ENCODE measurements around the gene KIF16B. TPM values are rescaled to one million over a fixed set of nuclear protein-coding genes. Genes with fewer than 3 reads are reported as not detected.
A peak's percentile ranks its signal among the peaks of the same experiment; 100 is the strongest.

KIF16B gene
- total and polyA plus RNA-seq, 2 experiments from 2014 or later: 8.2 to 26.5 TPM

DNA sequence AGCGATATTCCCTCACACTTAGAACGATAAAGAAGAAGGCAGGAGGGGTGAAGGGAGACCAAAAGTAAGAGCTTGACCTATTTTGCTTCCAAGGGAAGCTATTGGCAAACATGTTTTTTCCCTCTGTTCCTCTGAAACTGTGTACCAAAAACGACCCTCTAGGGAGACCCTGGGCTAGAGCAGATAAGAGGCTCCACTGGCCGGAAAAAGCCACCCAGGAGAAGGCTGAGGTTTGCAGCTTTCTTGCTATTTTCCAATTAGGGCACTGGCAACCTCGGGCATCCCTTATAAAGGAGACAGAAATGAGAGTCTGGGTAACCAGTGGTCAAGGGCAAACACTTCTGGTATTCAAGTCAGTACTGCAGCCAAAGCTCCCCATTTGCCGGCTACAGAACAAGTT lies 168.0 kb downstream of the KIF16B start:
- Histone ChIP-seq H3K9me3 (ENCODE audit: low read depth) (no peaks in the 10 kb centered on the region), H3K36me3 (no peaks in the 10 kb centered on the region), H3K27me3 (no peaks in the 10 kb centered on the region), H3K27ac (no peak overlapping the region), H3K4me3 (no peak overlapping the region), H3K4me1 (ENCODE audit: low read depth) (no peaks in the 10 kb centered on the region)
- DNase-seq (ENCODE audit: low read depth in 1 of 2, low spot score in 1 of 2): no peak
- TF ChIP-seq, protein P1, sequence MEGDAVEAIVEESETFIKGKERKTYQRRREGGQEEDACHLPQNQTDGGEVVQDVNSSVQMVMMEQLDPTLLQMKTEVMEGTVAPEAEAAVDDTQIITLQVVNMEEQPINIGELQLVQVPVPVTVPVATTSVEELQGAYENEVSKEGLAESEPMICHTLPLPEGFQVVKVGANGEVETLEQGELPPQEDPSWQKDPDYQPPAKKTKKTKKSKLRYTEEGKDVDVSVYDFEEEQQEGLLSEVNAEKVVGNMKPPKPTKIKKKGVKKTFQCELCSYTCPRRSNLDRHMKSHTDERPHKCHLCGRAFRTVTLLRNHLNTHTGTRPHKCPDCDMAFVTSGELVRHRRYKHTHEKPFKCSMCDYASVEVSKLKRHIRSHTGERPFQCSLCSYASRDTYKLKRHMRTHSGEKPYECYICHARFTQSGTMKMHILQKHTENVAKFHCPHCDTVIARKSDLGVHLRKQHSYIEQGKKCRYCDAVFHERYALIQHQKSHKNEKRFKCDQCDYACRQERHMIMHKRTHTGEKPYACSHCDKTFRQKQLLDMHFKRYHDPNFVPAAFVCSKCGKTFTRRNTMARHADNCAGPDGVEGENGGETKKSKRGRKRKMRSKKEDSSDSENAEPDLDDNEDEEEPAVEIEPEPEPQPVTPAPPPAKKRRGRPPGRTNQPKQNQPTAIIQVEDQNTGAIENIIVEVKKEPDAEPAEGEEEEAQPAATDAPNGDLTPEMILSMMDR (IDR thresholded peaks at IDR 0.05; ENCODE audit: low read depth, low read length): no peak

DNA sequence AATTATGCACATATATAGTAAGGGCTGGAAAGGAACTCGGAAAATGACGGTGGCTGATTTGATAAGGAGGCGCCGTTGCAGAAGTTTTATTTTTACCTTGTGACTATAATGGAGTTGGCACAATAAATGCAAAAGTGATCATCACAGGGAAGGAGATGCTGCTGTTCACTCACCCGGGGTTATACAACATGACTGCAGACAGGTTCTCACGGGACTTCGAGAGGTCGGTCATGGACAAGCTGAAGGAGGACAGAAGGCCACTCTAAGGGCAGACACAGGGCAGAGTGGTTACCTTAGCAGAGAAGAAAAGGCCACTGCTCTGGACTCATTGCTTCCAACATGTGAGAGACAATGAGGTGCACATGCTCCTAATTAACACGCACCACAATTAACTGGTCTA lies 168.6 kb downstream of the KIF16B start:
- Histone ChIP-seq H3K27ac (no peak overlapping the region), H3K9me3 (ENCODE audit: low read depth) (no peaks in the 10 kb centered on the region), H3K27me3 (no peaks in the 10 kb centered on the region), H3K4me1 (ENCODE audit: low read depth) (no peaks in the 10 kb centered on the region), H3K4me3 (no peak overlapping the region), H3K36me3 (no peaks in the 10 kb centered on the region)
- TF ChIP-seq, protein P1 (IDR thresholded peaks at IDR 0.05; ENCODE audit: low read depth, low read length): no peak
- no peak for DNase-seq (ENCODE audit: low read depth in 1 of 2, low spot score in 1 of 2)

DNA sequence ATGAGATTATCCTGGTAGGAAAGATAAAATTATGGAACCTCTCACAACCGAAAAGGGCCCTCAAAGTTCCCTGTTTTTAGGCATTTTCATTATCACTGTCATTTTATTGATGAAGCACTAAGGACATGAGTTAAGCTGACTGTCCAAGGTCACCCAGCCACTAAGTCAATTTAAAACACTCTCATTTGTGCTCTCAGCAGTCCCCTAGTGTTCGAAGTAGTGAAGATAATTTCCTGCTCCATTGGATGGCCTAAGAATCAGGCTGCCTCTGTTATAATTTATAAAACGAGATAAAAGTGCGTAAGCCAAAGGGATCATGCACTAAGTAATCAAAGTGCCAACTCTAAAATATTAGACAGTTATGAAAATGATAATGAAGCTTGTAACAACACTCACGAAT lies 169.1 kb downstream of the KIF16B start:
- DNase-seq (ENCODE audit: low read depth in 1 of 2, low spot score in 1 of 2): no peak
- H3K27ac ChIP-seq: no peak overlapping the region
- no peaks in the 10 kb centered on the region for H3K9me3 ChIP-seq (ENCODE audit: low read depth)
- no peak overlapping the region for H3K4me3 ChIP-seq
- no peaks in the 10 kb centered on the region for H3K27me3 ChIP-seq
- no peaks in the 10 kb centered on the region for H3K4me1 ChIP-seq (ENCODE audit: low read depth)
- TF ChIP-seq, protein P1 (IDR thresholded peaks at IDR 0.05; ENCODE audit: low read depth, low read length): no peak
- no peaks in the 10 kb centered on the region for H3K36me3 ChIP-seq

DNA sequence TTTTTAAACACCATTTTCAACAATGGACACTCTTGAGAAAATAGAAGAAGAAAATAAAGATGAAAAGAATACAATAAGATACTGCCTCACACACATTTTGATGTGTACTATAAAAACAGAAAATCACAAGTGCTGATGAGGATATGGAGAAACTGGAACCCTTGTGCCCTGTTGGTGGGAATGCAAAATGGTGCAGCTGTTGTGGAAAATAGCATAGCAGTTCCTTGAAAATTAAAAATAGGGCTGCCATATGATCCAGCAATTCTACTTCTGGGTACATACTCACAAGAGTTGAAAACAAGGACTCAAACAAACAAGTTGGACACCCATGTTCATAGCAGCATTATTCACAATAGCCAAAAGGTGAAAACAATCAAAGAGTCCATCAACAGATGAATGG lies 173.0 kb downstream of the KIF16B start:
- Histone ChIP-seq H3K4me1 (ENCODE audit: low read depth) (no peaks in the 10 kb centered on the region), H3K4me3 (no peak overlapping the region), H3K9me3 (ENCODE audit: low read depth) (no peaks in the 10 kb centered on the region), H3K27ac (no peak overlapping the region), H3K36me3 (no peaks in the 10 kb centered on the region), H3K27me3 (no peaks in the 10 kb centered on the region)
- TF ChIP-seq, protein P1 (IDR thresholded peaks at IDR 0.05; ENCODE audit: low read depth, low read length): no peak
- DNase-seq (ENCODE audit: low read depth in 1 of 2, low spot score in 1 of 2): no peak

DNA sequence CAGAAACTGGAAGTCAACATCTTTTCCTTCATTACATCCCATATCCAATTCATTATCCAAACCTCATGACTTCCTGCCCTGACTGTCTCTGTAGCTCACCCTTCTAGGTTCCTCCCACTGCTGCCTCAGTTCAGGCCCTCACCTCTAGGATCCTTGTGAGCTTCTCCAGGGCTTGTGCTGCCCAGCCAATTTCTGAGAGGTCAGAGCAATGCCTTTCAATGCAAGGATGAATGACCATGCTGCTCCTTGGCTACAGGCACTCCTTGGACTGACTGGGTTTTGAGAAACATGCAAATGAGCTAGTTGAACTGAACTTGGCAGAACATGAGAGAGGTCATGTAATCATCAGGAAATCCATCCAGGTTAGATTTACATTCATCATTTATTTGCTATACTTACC lies 173.4 kb downstream of the KIF16B start:
- H3K9me3 ChIP-seq (ENCODE audit: low read depth): no peaks in the 10 kb centered on the region
- H3K36me3 ChIP-seq: no peaks in the 10 kb centered on the region
- H3K27ac ChIP-seq: no peak overlapping the region
- no peak for DNase-seq (ENCODE audit: low read depth in 1 of 2, low spot score in 1 of 2)
- no peak overlapping the region for H3K4me3 ChIP-seq
- TF ChIP-seq, protein P1 (IDR thresholded peaks at IDR 0.05; ENCODE audit: low read depth, low read length): no peak
- H3K27me3 ChIP-seq: no peaks in the 10 kb centered on the region
- H3K4me1 ChIP-seq (ENCODE audit: low read depth): no peaks in the 10 kb centered on the region

DNA sequence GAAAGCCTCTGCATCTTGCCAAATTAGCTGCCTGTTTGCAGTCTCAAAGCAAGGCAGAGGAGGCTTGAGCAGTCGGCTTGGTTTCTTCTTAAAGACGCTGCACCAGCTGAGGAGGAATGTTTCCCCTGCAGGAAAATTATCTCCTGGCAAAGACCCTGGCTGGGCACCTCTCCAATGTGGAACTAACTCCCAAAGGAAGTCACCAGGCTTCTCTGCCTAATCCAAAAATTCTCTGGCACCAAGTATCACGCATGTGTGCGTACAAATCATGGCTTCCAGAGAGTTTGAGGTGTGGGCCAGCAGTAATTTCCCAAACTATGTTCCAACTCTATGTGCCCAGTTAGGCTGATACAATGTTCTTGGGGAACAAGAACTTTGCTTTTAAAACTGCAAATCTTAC lies 176.2 kb downstream of the KIF16B start:
- DNase-seq (ENCODE audit: low read depth in 1 of 2, low spot score in 1 of 2): peak in 1 of 2 donors; percentile 78
- Histone ChIP-seq H3K36me3 (no peaks in the 10 kb centered on the region), H3K27ac (no peak overlapping the region), H3K4me3 (no peak overlapping the region), H3K4me1 (ENCODE audit: low read depth) (no peaks in the 10 kb centered on the region), H3K27me3 (no peaks in the 10 kb centered on the region), H3K9me3 (ENCODE audit: low read depth) (no peaks in the 10 kb centered on the region)
- TF ChIP-seq, protein P1 (IDR thresholded peaks at IDR 0.05; ENCODE audit: low read depth, low read length): no peak
